Measurements from ENCODE around the gene HLA-DMA.
"Not testable (repeated sequence)": the region's sequence is repeated elsewhere in the genome, so short reads cannot be mapped to it uniquely, and the experiment has no call there.

The HLA-DMA gene

GRCh38 chr6:32953775-32954174 is 878 bp upstream of the HLA-DMA start:
- DNase-seq, result no peak

GRCh38 chr6:32950449-32950848 is 2.4 kb downstream of the HLA-DMA start:
- no peak for DNase-seq

- DNase-seq, result no peak
Measured at GRCh38 chr6:32950010-32950409, 2.9 kb downstream of the HLA-DMA start.

DNA sequence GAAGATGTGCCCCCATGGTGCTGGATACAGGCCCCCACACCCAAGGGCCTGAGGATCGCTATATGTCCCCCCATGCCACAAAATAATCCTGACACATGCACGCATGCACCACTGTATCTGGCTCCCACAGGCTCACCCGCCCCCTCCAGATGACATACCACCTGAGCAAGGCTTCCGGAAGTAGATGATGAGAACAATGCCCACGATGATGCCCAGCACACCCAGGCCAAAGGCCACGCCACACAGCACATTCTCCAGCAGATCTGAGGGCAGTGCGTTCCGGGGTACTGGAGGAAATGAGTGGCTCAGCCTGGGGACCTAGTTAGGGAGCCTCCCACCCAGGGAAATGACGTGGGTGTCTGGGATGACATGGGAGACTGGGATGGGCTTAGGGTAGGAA is 3.8 kb downstream of the HLA-DMA start:
- DNase-seq, result no peak

DNA sequence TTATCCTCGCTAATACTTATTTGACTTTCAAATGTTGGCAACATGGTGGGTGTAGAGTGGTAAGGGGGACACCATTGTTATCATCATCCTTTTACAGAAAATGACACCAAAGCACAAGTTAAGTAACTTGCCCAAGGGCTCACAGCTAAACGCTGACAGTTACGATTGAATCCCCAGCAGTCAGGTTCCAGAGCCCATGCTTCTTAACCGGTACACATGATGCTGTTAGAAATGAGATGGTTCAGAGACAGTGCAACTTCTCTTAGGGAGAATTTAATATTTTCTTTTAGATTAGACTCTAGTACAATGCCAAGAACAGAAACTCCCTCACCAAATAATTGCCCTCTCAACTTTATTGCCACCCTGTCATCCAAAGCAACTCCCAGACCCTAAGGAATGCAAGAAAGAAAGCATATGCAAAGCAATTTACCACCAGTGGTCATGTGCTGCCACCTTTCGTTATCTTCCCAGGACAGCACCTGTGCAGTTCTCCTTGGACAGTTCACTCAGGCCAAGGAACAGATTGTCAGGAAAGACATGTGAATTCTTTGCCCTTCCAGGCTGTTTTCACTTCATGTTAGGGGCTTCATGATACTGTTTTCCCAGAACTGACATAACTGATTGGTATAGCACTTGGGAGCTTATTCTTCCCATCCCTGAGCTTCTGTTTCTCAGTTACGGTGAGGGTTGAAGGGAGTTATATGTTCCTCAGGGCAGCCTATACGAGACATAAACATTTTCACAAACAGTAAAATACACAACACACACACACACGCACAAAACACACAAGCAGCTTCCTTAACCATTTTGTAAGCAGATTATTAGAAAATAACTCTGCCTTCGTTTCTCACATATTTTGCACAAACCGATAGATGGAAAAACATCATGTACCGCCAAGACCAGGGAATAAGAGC is 5.1 kb downstream of the HLA-DMA start:
- DNase-seq, result peak; percentile 45

DNA sequence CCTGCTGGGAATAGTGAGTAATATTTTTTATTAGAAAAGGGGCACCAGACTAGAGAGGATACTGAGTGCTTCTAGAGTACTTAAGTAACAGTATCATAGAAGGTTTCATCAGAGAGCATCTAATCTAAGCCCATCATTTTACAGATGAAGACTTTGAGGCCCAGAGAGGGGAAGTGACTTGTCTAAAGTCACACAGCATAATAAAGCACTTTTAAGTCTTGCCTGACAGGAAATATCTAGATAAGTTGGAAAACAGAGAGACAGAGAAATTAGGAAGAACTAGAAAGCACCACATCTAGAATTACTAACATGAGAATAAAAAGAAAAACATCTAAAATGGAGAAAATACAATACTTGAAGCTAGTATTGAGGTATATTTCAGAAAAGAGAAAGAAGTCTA is 6.0 kb downstream of the HLA-DMA start:
- DNase-seq, result no peak

DNA sequence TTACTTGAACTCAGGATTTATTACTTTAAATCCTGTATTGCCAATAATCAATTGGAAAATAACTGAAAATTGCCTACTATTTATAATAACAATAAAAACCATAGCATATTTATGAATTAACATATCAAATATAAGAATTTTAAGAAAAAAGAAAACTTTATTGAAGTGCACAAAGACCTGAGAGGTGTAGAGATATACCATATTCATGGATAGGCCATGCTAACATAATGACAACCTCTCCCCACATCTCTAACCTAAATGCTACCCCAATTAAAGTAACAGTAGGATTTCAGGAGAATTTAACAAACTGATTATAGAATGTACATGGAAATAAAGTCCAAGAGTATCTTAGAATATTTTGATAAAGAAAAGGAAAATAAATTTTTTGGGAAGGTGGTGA is 6.9 kb downstream of the HLA-DMA start:
- DNase-seq, result no peak

- DNase-seq, result peak; percentile 62
Measured at GRCh38 chr6:32945108-32945760, 7.7 kb downstream of the HLA-DMA start.

GRCh38 chr6:32943864-32944649 is 8.8 kb downstream of the HLA-DMA start:
- peak; percentile 56 for DNase-seq

DNA sequence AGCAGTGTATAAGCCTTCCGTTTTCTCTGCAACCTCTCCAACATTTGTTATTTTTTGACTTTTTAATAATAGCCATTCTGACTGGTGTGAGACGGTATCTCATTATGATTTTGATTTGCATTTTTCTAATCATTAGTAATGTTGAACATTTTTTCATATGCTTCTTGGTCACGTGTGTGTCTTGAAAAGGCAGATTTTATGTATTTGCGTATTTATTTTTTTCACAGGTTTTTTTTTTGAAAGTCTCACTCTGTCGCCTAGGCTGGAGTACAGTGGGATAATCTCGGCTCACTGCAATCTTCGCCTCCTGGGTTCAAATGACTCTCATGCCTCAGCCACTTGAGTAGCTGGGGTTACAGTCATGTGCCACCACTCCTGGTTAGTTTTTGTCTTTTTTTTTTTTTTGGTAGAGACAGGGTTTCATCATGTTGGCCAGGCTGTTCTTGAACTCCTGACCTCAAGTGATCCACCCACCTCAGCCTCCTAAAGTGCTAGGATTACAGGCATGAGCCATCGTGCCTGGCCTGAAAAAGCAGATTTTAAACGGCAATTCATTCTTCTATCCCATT is 10.3 kb downstream of the HLA-DMA start:
- not testable (repeated sequence) for DNase-seq

GRCh38 chr6:32941214-32941768 is 11.6 kb downstream of the HLA-DMA start:
- peak; percentile 58 for DNase-seq

GRCh38 chr6:32940656-32941213 is 12.2 kb downstream of the HLA-DMA start, which contains the start of gene HLA-DMB:
HLA-DMB (minus strand) TSS chr6:32941028; CDS start chr6:32940807, 221 bp downstream.
- peak; percentile 39 for DNase-seq

DNA sequence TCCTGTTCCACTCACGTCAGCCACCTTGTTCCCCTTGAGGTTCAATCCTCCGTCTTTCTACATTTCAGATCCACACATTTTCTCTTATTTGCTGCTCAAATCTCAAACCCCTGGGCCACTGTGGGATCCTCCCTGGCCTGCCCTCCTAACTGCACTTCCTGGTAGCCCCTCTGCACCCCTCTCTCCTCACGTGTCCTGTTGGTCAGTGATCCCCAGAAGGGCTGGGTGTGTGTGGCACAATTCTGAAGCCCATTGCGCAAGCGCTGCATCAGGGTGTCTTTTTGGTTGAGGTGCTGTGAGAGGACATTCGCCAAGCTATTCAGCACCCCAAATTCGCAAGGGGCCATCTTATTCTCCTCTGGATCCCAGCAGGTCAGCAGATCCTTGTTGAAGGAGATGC is 14.4 kb downstream of the HLA-DMA start:
- no peak for DNase-seq

GRCh38 chr6:32937230-32937633 is 15.7 kb downstream of the HLA-DMA start:
- DNase-seq, result no peak

- no peak for DNase-seq
Measured at GRCh38 chr6:32936239-32937152, 16.4 kb downstream of the HLA-DMA start.

DNA sequence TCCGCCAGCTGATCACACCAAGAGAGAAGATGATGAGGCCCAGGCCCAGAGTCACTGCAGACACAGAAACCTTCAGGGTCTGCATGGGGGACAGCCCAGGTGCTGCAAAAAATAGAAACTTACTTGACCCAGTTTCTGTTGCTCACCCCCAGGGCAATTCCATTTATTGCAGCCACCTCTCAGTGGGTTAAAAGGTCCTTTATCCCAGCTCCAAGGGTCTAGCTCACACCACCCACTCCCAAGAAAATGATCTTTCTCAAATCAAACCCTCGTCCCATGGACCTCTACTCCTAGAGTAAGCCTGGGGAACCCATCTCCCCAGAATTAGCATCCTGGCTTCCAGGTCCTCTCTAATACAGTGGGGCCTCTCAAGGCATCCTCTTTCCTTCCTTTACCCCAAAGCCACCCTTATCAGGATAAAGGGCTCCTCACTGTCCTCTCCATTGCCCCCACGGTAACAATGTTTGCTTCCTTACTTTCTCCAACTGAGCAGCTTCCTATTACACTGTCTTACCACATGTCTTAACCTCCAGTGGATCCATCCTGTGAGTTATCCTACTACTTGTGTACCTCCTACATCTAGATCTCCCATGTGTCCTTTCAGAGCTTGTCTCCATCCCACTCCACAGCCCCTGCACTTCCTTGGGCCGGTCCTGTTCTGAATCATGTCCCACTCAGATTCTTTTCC is 17.2 kb downstream of the HLA-DMA start:
- DNase-seq, result no peak

DNA sequence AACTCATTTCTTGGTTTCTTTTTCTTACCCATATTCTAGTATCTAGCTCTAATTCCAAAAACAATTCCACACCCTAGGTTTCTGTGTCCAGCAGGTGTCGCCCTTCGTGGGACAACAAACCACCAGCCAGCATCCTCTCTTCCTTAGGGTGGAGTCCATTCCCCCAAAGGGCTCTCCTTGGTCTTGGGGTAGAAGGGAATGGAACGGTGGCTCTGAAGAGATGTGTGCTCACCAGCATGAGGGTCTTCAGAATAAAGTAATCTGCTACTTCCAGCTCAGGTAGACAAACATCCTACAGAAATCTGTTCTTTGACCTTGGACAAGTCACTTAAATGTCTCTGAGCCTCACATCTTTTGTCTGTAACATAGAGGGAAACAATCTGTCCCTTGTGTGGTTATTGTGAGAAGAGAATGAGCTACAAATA is 19.2 kb downstream of the HLA-DMA start:
- DNase-seq, result peak; percentile 88

DNA sequence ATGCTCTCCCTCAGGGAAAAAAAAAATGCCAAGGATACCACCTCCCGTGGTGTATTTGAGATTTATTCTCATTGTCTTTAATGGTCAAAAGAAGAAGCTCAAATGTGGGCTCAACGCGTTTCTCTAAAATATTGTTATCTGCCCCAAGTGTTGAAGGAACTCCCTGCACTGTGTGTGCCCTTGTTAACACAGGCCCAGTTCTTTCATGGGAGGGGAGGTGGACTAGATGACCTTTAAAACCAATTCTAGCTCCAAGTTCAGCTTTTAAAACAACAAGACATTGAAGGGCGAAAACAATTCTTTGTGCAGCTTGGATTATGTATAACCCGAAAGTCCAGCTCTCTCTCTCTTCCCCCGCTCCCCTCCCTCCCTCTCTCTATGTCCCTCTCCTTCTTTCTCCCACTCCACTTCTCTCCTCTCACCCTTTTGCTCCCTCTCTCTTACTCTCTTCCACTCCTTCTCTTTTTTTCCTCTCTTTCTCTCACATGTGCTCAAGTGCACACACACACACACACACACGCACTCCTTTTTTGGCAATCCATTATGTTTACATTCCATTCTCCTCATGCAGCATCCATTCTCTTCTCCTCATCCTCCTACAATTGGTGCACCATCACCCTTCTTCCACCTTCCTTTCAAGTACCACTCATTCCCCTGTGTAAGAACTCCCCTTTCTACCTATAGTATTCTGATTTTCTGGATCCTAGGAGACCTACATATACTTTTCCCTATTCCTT is 20.6 kb downstream of the HLA-DMA start:
- DNase-seq, result no peak

- DNase-seq, result no peak
Measured at GRCh38 chr6:32931211-32931610, 21.7 kb downstream of the HLA-DMA start.

DNA sequence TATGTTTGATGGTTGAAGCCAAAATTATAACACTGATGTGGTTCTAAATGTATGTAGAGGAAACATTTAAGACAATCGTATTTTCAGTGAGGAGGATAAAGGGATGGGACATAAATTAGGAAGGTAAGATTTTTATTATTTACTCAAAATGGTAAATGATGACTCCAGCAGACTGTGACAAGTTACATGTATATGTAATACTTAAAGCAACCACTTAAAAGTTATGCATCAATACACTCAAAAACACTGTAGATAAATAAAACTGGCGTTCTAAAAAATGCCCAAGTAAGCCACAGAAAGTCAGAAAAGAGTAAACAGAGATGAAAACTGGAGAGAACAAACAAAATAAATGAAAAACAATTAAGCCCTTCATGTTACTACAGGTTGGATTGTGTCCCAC is 30.8 kb downstream of the HLA-DMA start:
- no peak for DNase-seq

Data from stimulated activated CD8-positive, alpha-beta memory T cell treated with anti-CD3 and anti-CD28 coated beads, Interleukin-4, amount 100 ng/mL, for 48 hours (primary cell).